Activated effector memory CD4-positive, alpha-beta T cell treated with anti-CD3 and anti-CD28 coated beads, Interleukin-2, amount 50 U/mL, for 16 hours (primary cell): ENCODE measurements around the gene SLC7A8.
"Not testable (repeated sequence)": the region's sequence is repeated elsewhere in the genome, so short reads cannot be mapped to it uniquely, and the experiment has no call there.

Experiments
- DNase-seq: peaks from one replicate; pipeline ENCODE4 v3.0.0-alpha.2; 2020

The SLC7A8 gene

DNA sequence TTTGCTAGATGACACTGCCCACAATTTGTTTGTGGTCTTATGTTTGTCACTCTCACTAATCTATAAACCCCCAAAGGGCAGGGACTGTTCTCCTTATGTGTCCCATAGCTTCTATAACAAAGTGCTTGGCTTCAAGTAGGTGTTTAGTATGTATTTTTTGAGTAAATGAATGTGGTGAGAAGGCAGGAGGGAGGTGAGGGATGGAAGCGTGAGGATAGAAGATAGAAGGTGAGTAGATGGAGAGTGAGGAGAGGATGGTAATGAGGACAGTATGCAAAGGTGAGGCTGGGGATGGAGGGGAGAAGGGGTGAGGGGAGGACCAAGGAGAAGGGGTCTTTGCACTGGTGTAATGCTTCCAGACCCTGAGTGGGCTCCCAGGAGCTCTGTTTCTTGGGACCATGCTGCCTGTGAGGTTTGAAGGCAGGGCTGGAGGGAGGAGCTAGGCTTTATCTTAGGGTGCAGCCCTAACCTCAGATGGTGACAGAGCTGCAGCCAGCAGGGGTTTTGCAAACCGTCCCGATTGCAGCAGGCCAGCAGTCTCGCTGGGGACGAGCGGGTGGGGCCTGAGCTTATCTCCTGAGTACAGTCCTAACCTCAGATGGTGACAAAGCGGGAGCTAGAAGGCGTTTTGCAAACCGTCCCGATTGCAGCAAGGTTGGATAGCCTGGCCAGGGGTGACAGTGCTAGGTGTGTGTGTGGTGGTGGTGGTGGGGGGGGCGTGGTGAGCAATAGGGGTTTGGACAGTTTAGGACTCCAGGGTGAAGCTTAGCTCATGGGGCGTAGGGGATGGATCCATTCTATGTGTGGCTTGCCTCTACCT is 70.9 kb downstream of the SLC7A8 start:
- peak; percentile 50 for DNase-seq

DNA sequence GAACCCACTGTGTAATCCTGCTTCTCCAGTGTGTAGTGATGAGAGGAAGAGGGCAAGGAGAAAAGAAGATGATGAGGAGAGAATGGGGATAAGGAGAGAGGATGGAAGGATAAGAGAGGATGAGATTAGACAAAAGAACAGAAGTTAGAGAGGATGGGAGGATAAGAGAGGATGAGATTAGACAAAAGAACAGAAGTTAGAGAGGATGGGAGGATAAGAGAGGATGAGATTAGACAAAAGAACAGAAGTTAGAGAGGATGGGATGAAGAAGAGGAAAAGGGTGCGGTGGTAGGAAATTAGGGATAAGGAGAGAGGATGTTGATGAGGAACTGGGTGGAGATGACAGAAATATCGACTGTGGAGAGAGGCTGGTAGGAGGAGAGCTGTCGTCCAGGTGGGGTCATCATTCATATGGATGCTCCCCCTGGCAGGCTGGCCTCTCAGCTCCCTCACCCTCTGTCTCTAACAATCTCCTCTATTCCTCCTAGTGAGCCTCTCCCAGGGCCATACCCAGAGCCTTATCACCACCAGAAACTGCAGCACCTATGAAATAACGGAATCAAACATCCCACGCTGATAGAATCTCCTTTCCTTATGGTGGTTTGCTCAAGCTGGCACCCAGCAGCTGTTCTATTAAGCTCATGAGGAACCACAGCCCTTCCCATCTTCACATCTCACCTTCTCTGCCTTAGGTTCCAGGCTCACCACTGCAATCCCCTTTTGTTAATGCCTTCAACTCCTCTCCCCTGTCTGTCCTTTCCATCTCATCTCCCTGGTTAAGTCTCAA is 72.7 kb downstream of the SLC7A8 start:
- no peak for DNase-seq

DNA sequence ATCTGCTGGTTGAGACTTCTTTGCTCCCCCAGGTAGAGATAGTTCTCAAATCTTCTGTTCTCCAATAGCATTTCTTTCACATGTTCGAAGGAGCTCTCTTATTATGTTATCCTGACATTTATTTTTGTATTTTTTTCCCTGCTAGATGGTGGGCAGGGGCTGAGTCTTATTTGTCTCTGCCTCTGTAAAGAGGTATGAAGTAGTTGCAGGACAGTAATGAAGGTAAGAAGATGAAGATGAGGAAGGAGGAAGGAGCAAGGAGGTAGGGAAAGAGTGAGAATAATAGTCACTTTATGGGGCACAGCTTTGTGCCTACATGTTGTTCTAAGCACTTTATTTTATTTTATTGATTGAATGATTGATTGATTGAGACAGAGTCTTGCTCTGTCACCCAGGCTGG is 73.7 kb downstream of the SLC7A8 start:
- DNase-seq: no peak

DNA sequence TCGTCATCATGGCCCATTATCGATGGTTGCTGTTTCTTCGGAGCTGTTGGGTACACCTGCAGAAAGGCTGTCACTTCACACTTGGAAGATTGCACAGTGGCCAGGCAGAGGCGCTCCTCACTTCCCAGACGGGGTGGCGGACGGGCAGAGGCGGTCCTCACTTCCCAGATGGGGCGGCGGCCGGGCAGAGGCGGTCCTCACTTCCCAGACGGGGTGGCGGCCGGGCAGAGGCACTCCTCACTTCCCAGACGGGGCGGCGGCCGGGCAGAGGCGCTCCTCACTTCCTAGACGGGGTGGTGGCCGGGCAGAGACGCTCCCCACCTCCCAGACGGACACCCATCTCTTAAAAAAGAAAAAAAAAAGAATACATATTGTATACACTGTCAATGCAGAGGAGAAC is 75.3 kb downstream of the SLC7A8 start:
- peak; percentile 24 for DNase-seq

DNA sequence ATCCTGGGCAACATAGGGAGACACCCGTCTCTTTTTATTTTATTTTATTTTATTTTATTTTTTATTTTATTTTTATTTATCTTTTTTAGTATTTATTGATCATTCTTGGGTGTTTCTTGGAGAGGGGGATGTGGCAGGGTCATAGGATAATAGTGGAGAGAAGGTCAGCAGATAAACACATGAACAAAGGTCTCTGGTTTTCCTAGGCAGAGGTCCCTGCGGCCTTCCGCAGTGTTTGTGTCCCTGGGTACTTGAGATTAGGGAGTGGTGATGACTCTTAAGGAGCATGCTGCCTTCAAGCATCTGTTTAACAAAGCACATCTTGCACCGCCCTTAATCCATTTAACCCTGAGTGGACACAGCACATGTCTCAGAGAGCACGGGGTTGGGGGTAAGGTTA is 75.8 kb downstream of the SLC7A8 start:
- DNase-seq: not testable (repeated sequence)

DNA sequence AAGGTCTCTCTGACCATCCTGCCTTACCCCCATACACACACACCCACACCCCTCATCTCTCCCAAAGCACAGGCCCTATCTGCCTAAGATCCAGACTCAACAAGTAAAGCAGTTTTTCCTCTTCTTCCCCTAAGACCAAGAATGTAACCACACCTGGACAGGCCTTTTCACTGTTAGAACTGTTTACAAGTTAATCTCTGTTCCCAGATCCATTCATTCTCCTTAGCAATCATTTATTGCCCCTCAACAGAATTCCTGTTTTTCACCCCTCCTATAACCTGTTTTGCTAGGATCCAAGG is 76.8 kb downstream of the SLC7A8 start:
- DNase-seq: no peak

DNA sequence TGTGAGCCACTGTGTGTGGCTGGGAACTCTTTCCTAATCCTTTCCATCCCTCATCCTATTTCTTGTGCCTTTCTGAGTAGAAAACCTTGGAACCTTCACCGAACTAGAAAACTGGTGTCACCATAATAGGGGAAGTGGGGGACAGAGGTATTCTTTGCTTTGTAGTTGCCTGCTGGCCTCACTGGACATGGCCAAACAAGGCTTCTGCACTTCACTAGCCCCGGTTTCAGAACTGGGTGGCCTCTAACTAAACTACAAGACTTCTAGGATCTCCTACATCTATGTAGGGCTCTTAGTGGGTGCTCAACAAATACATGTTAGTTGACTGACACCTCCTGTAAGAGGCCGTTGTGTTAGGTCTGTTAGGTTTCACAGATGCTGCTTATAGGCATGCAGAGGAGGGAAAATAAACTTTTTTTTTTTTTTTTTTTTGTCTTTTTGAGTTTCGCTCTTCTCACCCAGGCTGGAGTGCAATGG is 78.1 kb downstream of the SLC7A8 start:
- no peak for DNase-seq

DNA sequence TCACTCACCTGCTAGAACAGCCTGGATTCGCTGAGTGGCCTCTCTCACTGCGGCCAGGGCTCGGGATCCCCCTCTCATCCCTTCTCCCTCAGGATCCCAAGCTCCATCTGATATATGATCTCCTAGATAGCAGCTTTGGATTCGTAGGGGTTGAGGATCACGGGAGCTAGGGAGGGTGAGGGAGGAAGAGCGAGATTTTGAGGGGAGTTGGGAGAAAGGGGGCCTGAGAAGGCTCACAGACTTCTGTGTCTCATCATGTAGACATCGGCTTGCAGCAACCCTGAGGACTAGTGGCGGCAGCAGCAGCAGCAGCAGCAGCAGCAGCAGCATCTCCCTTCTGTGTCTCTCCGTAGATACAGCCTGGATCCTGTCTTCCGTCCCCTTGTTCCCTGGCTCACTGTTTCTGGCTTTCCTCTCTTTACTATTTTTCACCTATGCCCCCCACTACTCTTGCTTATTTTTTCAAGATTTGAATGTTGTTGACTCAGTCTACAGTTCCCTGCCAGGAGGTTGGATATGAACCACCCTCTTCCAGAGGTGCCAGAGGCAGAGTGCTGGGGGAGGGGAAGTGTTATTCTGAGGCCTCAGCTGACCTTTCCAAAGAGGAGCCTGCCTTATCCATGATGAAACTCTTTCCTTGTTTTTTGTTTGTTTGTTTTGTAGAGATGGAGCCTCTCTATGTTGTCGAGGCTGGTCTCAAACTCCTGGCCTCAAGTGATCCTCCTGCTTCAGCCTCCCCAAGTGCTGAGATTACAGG is 78.7 kb downstream of the SLC7A8 start, which contains the start of gene CIROP:
Gene CIROP (minus strand): TSS at position 399 of the 757 bp plus-strand sequence. CDS start 69 bp downstream, at position 330.
- no peak for DNase-seq

DNA sequence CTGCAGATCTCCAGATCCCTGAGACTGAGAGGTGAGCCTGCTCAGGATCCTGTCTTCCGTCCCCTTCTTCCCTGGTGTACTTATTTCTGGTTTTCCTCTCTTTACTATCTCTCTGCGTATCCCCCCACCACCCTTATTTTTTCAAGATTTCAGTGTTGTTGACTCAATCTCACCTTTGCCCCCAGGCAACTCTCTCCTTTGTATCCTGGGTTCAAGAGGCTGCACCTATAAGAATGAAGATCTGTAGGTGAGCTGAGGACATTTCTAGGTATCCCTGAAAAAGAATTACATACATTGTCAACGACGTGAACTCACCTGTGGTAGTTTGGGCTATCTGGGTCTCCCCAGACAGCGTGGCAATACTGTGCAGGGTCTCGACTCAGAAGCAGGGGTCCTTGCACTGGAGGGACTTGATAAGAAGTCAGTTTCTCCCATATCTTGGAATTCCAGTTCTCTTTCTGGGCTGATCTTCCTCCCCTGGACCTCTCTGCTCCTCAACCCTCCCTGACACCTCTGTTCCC is 79.3 kb downstream of the SLC7A8 start:
- no peak for DNase-seq

DNA sequence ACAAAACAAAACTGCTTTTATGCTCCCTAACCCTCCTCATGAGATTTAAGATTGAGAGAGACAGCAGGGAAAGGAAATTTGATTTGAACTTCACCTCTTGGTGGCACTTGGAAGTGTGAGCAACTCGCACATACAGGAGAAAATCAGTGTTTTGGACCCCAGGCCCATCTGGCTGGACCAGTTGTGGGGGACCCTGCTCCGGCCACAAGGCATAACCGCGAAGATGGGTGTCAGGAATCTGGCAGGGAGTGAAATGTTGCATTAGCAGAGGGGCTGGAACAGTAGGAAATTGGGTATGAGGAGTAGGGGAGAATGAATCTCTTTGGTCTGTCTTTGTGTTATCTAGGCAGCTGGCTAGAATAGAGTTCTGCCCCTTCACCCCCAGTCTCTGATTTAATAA is 79.9 kb downstream of the SLC7A8 start:
- no peak for DNase-seq

DNA sequence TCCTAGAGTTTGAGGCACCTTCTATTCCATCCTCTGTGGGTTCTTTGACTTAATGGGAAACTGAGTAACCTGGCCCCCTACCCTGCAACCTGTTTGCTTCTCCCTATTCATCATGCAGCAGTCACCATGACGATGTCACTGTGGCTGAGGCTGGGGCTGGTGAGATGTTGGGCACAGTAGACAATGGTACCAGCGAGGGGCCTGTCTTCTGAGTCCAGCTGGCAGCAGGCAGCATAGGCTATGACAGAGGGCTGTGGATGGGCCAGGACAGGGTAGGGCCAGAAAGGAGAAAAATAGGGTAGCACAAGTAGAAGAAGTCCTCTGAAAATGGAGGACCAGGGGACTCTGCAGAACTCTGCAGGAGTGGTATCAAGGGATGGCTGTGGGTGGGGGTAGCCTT is 80.7 kb downstream of the SLC7A8 start:
- no peak for DNase-seq

DNA sequence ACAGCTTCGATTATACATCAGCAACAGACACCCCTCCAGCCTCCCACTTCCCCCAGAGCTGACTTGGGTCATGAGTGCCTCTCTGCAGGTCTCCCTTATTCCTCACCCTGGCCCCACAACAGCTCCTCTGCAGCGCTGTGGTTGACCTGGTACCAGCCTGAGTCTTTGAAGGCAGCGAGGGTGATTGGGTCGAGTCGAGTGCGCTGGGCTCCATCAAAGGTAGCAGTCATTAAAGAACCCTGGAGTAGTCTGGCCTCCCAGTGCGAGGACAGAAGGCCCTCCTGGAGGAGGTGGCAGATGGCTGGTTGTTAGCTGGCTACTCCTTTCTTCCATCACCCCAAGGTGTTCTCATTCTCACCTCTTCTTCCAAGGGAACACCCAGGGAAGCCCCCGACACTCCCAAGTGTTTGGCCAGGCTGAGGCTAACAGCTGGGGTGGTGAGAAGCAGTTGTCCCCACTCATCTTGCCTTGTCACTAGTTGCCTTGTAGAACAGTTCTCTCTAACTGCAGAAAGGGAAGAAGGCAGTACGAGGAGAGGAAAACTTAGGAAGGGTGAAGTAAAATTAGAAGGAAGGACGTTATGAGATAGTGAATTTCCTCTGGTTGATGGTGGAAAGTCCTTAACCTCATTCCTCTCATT is 81.4 kb downstream of the SLC7A8 start:
- no peak for DNase-seq

DNA sequence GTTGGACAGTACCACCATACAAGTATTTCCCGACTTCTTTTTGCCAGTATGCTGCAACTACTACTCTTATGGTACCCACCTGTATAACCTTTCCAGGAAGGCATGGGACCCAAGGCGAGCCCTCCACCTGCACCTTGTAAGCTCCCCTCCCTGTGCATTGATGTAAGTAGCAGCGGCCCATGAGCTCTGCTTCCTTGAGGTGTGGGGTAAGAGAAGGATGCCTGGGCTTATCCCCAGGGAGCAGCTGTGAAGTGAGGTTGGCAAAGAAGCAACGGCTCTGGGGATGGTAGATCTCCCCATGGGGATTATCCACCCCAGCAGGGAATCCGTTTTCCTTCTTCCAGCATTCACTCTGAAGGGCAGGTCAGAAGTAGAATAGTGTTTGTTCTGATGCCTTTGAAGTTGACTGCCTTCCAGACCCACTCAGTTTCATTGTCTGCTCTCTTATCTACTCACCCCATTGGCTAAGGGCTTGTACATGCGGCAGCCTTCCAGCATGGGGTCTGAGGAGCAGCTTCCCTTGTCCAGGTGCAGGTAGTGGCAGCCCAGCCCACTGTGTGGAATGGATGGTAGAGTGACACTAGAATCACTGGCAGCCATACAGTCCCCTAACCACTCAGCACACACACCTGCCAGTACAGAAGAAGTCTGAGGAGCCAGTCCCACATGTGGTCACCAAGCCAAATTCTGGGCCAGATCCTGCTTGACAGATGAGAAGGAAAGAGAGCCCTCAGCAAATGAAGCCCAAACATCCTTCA is 82.1 kb downstream of the SLC7A8 start:
- DNase-seq: no peak

DNA sequence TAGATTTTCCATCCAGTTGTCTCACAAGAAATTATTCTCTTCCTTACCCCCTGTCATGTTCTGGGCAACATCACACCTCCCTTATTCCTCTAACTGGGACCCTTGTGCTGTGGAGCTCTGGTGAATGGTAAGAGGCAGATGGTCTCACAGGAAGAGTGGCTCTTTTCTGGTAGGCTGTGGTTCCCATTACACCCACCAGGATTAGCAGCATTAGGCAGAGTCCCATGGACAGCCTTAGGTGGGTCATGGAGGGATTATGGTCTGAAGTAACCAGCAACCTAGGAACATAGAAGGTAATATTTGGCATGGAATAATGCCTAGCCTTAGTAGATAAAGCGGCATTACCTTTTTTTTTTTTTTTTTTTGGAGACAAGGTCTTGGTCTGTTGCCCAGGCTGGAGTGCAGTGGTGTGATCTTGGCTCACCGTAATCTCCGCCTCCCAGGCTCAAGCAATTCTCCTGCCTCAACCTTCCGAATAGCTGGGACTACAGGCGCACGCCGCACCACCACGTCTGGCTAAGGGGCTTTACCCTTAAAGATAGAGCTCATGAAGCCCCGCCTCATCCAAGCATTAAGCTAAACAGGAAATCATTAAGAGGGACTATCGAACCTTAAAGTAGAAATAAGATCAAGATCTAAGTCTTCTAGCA is 84.1 kb downstream of the SLC7A8 start:
- no peak for DNase-seq

DNA sequence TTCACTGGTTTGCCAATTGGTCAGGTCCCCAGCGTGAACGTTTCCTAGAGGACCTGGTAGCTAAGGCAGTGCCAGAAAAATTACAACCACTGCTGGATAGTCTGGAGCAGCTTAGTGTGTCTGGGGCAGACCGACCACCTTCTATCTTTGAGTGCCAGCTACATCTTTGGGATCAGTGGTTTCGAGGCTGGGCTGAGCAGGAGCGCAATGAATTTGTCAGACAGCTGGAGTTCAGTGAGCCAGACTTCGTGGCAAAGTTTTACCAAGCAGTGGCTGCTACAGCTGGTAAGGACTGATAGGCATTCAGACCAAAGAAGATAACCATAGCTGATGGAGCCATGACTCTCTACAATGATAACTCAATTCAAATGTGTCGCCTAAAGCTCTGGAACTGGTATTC is 85.7 kb downstream of the SLC7A8 start:
- peak; percentile 30 for DNase-seq

DNA sequence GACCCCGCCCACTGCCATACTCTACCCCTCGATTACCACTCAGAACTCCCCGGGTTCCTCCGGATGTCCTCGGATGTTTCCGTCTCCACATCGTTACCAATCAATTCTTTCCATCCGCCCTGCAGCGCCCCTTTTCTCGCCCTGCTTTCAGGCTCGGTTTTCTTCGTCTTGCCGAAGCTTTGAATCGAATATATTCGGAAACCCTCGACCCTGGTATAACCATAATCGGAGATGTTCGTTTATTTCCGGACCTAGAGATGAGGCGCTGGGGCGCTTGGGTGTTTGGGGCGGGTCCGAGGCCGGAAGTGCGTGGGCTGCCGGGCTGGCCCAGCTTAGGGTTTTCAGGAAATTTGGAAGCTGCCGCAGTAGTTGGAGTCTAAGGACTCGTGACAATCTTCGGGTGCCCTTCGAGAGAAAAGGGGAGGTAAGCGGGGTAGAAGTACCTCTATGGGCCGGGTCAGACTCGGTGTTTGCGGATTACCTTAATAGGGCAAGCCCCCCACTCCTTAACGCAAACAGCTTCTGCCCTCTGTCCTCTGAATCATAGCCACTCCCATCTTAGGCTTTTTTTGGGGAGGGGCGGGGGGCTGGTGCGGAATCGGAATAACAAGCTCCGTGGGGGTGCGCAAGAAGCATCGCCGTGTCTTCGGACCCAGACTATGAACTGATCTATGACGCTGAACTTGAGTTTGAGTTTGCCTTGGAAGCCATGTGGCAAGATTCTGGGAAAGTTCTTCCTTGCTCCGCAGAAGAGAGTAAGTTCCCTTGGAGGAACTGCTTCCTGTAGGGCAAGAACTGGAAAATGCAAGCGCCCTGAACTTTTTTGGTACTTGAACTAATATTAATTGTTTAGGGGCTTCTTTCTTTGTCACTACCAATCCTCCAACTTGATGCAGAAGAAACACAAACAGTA is 88.0 kb downstream of the SLC7A8 start, which contains the start of gene C14orf119:
Gene C14orf119 (plus strand): TSS at position 310 of the 913 bp plus-strand sequence. CDS start 2,154 bp downstream, outside the sequence.
- DNase-seq: peak; percentile 99

DNA sequence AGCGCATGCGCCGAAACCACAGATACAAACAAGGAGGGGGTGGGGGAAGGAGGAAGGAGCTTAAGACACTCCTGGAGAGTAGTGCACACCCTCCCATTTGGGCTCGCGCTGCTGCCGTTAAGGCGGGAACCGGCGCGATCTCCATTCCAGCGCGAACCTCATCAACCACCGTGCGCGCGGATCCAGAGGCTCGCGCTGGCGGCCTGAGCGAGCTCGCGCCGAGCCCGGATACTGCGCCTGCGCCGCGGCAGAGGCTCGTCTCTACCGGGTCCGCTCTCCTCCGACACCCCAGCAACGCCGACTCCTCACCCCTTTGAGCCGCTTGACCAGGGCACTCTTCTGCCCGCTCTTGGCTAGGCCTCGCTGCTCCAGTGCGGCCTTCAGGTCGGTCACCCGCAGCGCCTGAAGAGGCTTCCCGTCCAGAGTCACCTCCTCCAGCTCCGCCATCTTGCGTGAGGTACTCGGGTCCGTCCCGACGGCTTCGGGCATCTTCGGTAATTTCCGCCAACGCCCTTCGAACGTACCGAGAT is 88.7 kb downstream of the SLC7A8 start, which contains the start of gene ACIN1:
Gene ACIN1 (minus strand): TSS at position 471 of the 530 bp plus-strand sequence. CDS start 24 bp downstream, at position 447.
- DNase-seq: peak; percentile 89

DNA sequence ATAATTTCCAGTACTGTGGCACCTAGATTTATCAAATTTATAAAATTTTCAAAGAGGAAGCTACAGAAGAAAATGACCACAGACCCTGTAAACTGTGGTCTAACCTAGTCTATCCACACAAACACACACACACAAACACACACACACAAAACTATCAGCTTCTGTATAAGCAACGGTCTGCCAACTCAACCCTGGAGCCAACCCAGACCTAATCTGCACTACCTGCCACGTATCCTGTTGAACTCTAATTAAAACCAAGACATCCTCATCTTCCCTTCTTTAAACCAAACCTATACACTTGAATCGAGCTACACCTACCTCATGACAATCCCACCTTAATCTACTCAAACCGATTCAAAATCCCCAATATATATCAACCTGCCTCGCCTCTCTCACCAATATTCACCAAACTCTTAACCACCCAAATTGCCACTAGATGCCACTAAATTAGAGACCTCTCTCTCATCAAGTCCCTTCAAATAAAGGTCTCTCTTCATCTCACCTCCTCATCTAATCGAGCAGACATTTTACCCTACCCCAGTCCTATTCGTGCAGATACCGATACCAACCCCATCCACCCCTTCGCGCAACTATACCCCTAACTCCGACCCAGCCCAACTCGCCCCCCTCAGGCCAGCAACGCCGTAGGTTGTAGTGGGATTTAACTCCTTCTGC is 89.3 kb downstream of the SLC7A8 start:
- DNase-seq: peak; percentile 42

DNA sequence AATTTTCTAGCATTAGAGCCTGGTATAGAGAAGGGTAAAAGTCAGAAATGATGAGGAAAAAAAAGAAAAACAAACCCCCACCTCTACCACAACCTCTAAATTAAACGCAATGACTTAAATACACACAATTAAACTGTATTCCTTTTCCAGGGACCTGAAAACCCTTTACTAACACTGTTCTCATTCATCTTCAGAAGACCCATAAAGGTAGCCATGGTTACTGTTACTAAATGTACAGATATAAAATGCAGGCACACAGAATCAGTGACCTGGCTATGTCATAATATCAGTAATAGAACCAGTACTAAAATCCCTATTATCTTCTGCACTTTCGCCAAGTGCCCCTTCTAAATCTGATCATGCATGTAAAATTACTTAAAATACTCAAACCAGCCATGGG is 89.9 kb downstream of the SLC7A8 start:
- DNase-seq: no peak
